Liver (tissue), 9 donors: Measurements from ENCODE around the gene C1QL3. TPM values are rescaled to one million over a fixed set of nuclear protein-coding genes. Genes with fewer than 3 reads are reported as not detected.

Experiments used
- DNase-seq: peaks from one replicate; pipeline ENCODE4 v3.0.0-alpha.2; 2017; ENCODE audit warnings: low spot score
- H3K27ac ChIP-seq, 2 donors: one replicate each; pipeline ENCODE4 v1.7.0; 2013; ENCODE audit warnings: inconsistent platforms in 2 of 2, low read length in 2 of 2, control low read depth in 1 of 2, low read depth in 1 of 2, mild to moderate bottlenecking in 1 of 2
- H3K27me3 ChIP-seq, 4 donors: one replicate each; pipeline versions ENCODE4 v1.6.1 to v1.7.0; 2013; ENCODE audit warnings: low read length in 3 of 4, inconsistent platforms in 1 of 4, mild to moderate bottlenecking in 1 of 4, moderate library complexity in 1 of 4; ENCODE audit not compliant: control insufficient read depth in 4 of 4, insufficient read depth in 4 of 4
- H3K36me3 ChIP-seq, 4 donors: one replicate each; pipeline versions ENCODE4 v1.6.1 to v1.7.0; 2013; ENCODE audit warnings: low read length in 3 of 4, mild to moderate bottlenecking in 3 of 4, low read depth in 1 of 4, moderate library complexity in 1 of 4; ENCODE audit not compliant: control insufficient read depth in 4 of 4, insufficient read depth in 3 of 4
- H3K4me1 ChIP-seq, 4 donors: one replicate each; pipeline versions ENCODE4 v1.6.1 to v1.7.0; 2013; ENCODE audit warnings: low read length in 3 of 4, mild to moderate bottlenecking in 3 of 4, moderate library complexity in 1 of 4; ENCODE audit not compliant: control insufficient read depth in 4 of 4, insufficient read depth in 4 of 4
- H3K4me3 ChIP-seq, 3 donors: one replicate each; pipeline versions ENCODE4 v1.6.1 to v1.7.0; 2013; ENCODE audit warnings: low read length in 3 of 3, control low read depth in 1 of 3, low read depth in 1 of 3, mild to moderate bottlenecking in 1 of 3
- H3K9ac ChIP-seq, 2 donors: one replicate each; pipeline ENCODE4 v1.7.0; 2013; ENCODE audit warnings: low read length in 2 of 2, mild to moderate bottlenecking in 2 of 2, moderate library complexity in 2 of 2, control low read depth in 1 of 2, low read depth in 1 of 2
- H3K9me3 ChIP-seq, 4 donors: one replicate each; pipeline versions ENCODE4 v1.6.1 to v1.7.0; 2013; ENCODE audit warnings: low read length in 3 of 4; ENCODE audit not compliant: control insufficient read depth in 4 of 4
- EGR1 ChIP-seq, 2 donors: IDR thresholded peaks; 2 replicates each; pipeline ENCODE4 v1.6.1; 2016 to 2018; ENCODE audit warnings: antibody characterized with exemption in 2 of 2, low read depth in 2 of 2
- FOXA2 ChIP-seq: IDR thresholded peaks from 2 replicates; pipeline ENCODE4 v1.6.1; 2016; ENCODE audit warnings: antibody characterized with exemption
- GABPA ChIP-seq, 2 donors: IDR thresholded peaks in 1 of 2; conservative IDR thresholded peaks in 1 of 2; 2 replicates each; pipeline ENCODE4 v1.6.1; 2016; ENCODE audit warnings: antibody characterized with exemption in 2 of 2, mild to moderate bottlenecking in 1 of 2, moderate library complexity in 1 of 2
- HNF4A ChIP-seq, 2 donors: conservative IDR thresholded peaks; 2 replicates each; pipeline ENCODE4 v1.6.1; 2016; ENCODE audit warnings: antibody characterized with exemption in 2 of 2, mild to moderate bottlenecking in 2 of 2
- NR2F2 ChIP-seq: IDR thresholded peaks from 2 replicates; pipeline ENCODE4 v1.6.1; 2016; ENCODE audit warnings: antibody characterized with exemption
- RAD21 ChIP-seq, 2 donors: IDR thresholded peaks; 2 replicates each; pipeline ENCODE4 v1.6.1; 2016; ENCODE audit warnings: antibody characterized with exemption in 2 of 2, mild to moderate bottlenecking in 2 of 2
- RXRA ChIP-seq, 2 donors: IDR thresholded peaks; 2 replicates each; pipeline ENCODE4 v1.6.1; 2017 to 2018; ENCODE audit warnings: antibody characterized with exemption in 2 of 2, mild to moderate bottlenecking in 1 of 2
- SP1 ChIP-seq: IDR thresholded peaks from 2 replicates; pipeline ENCODE4 v1.6.1; 2018; ENCODE audit warnings: antibody characterized with exemption, mild to moderate bottlenecking
- TAF1 ChIP-seq: conservative IDR thresholded peaks from 2 replicates; pipeline ENCODE4 v1.6.1; 2016; ENCODE audit warnings: antibody characterized with exemption, mild to moderate bottlenecking
- YY1 ChIP-seq: IDR thresholded peaks from 2 replicates; pipeline ENCODE4 v1.6.1; 2016; ENCODE audit warnings: antibody characterized with exemption, mild to moderate bottlenecking
- WGBS: extraction: QIAGEN DNeasy Blood & Tissue Kit; methylation state at CpG from one replicate; pipeline ENCODE4 v1.1.7; 2013; 5-methylcytosine and 5-hydroxymethylcytosine counted together
- polyA plus RNA-seq, 2 donors: library from polyadenylated mRNA; stranded (reverse) in 1 of 2; unstranded in 1 of 2; fragments of 200-250 nt in 1 of 2; fragments of >200 nt in 1 of 2; fragmentation: Nextera tagmentation in 1 of 2; extraction: Ambion mirVana in 1 of 2; gene quantifications; one replicate each; pipeline versions ENCODE4 v1.2.1 to v1.2.3, GENCODE V29; 2013 to 2015
- total RNA-seq, 2 donors: library from RNA; depleted of rRNA; stranded (reverse); fragments of >200 nt; gene quantifications; one replicate each; pipeline ENCODE4 v1.2.3, GENCODE V29; 2014
- TF ChIP-seq, protein P1 (sequence below): IDR thresholded peaks from 2 replicates; pipeline ENCODE4 v1.6.1; 2016; ENCODE audit warnings: antibody characterized with exemption
- TF ChIP-seq, protein P2 (sequence below): IDR thresholded peaks from 2 replicates; pipeline ENCODE4 v1.6.1; 2016; ENCODE audit warnings: antibody characterized with exemption
- TF ChIP-seq, protein P3 (sequence below): IDR thresholded peaks from 2 replicates; pipeline ENCODE4 v1.6.1; 2016; ENCODE audit warnings: antibody characterized with exemption
- TF ChIP-seq, protein P4 (sequence below): IDR thresholded peaks from 2 replicates; pipeline ENCODE4 v1.6.1; 2016; ENCODE audit warnings: antibody characterized with exemption, mild to moderate bottlenecking
- TF ChIP-seq, protein P5 (sequence below): fragments of 150-350 bp; IDR thresholded peaks from 2 replicates; pipeline ENCODE4 v1.5.1; 2017; ENCODE audit warnings: improper control_type of control experiment, low read depth, low read length; ENCODE audit not compliant: missing input control
- donor health status: healthy.
- donor health status: healthy.
- donor health status: healthy.
- donor health status: healthy.
- donor health status: healthy.

C1QL3 gene
- total and polyA plus RNA-seq, 4 donors, result 0.99 TPM; not detected in 3

DNA sequence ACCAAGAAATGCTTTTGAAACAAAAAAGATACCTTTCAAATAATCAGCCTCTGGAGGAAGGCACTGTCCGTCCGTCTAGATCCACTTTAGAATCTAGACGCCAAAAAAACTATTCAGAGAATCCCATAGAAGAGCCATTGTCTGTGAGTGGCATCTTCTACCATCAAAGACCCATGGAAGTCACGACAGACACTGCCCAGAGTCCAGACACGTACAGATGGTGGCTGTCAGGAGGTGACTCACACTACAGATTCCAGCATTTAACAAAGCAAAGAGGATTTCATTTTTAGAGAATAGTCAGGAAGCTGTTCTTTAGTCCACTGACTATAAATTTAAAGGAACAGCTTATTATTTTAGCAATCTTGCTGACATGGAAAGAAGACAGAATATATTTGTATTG is 11.7 kb downstream of the C1QL3 start:
- H3K9ac ChIP-seq, result no peak overlapping the region
- TF ChIP-seq NR2F2 (no peak), YY1 (no peak), FOXA2 (no peak), HNF4A (conservative IDR thresholded peaks at IDR 0.05) (no peak), RXRA (IDR thresholded peaks at IDR 0.05) (no peak), SP1 (no peak), RAD21 (IDR thresholded peaks at IDR 0.05) (no peak), EGR1 (IDR thresholded peaks at IDR 0.05; ENCODE audit: low read depth in 2 of 2) (no peak), GABPA (IDR thresholded peaks at IDR 0.05 in 1 of 2, conservative IDR thresholded peaks at IDR 0.05 in 1 of 2) (no peak), TAF1 (no peak)
- TF ChIP-seq, protein P1, sequence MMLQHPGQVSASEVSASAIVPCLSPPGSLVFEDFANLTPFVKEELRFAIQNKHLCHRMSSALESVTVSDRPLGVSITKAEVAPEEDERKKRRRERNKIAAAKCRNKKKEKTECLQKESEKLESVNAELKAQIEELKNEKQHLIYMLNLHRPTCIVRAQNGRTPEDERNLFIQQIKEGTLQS, result no peak
- TF ChIP-seq, protein P2, sequence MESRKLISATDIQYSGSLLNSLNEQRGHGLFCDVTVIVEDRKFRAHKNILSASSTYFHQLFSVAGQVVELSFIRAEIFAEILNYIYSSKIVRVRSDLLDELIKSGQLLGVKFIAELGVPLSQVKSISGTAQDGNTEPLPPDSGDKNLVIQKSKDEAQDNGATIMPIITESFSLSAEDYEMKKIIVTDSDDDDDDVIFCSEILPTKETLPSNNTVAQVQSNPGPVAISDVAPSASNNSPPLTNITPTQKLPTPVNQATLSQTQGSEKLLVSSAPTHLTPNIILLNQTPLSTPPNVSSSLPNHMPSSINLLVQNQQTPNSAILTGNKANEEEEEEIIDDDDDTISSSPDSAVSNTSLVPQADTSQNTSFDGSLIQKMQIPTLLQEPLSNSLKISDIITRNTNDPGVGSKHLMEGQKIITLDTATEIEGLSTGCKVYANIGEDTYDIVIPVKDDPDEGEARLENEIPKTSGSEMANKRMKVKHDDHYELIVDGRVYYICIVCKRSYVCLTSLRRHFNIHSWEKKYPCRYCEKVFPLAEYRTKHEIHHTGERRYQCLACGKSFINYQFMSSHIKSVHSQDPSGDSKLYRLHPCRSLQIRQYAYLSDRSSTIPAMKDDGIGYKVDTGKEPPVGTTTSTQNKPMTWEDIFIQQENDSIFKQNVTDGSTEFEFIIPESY, result no peak
- TF ChIP-seq, protein P3, sequence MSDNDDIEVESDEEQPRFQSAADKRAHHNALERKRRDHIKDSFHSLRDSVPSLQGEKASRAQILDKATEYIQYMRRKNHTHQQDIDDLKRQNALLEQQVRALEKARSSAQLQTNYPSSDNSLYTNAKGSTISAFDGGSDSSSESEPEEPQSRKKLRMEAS, result no peak
- TF ChIP-seq, protein P4, sequence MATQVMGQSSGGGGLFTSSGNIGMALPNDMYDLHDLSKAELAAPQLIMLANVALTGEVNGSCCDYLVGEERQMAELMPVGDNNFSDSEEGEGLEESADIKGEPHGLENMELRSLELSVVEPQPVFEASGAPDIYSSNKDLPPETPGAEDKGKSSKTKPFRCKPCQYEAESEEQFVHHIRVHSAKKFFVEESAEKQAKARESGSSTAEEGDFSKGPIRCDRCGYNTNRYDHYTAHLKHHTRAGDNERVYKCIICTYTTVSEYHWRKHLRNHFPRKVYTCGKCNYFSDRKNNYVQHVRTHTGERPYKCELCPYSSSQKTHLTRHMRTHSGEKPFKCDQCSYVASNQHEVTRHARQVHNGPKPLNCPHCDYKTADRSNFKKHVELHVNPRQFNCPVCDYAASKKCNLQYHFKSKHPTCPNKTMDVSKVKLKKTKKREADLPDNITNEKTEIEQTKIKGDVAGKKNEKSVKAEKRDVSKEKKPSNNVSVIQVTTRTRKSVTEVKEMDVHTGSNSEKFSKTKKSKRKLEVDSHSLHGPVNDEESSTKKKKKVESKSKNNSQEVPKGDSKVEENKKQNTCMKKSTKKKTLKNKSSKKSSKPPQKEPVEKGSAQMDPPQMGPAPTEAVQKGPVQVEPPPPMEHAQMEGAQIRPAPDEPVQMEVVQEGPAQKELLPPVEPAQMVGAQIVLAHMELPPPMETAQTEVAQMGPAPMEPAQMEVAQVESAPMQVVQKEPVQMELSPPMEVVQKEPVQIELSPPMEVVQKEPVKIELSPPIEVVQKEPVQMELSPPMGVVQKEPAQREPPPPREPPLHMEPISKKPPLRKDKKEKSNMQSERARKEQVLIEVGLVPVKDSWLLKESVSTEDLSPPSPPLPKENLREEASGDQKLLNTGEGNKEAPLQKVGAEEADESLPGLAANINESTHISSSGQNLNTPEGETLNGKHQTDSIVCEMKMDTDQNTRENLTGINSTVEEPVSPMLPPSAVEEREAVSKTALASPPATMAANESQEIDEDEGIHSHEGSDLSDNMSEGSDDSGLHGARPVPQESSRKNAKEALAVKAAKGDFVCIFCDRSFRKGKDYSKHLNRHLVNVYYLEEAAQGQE, result no peak
- H3K36me3 ChIP-seq, result peaks cover 0 to 15% (median 6%) of the 10 kb centered on the region in 4 donors
- H3K27ac ChIP-seq, result no peak overlapping the region
- H3K9me3 ChIP-seq, result no peaks in the 10 kb centered on the region
- H3K4me3 ChIP-seq, result no peak overlapping the region
- no peak for DNase-seq
- no peaks in the 10 kb centered on the region for H3K27me3 ChIP-seq
- 92% methylated on average over 5 of the region's 5 CpGs for WGBS
- no peaks in the 10 kb centered on the region for H3K4me1 ChIP-seq

DNA sequence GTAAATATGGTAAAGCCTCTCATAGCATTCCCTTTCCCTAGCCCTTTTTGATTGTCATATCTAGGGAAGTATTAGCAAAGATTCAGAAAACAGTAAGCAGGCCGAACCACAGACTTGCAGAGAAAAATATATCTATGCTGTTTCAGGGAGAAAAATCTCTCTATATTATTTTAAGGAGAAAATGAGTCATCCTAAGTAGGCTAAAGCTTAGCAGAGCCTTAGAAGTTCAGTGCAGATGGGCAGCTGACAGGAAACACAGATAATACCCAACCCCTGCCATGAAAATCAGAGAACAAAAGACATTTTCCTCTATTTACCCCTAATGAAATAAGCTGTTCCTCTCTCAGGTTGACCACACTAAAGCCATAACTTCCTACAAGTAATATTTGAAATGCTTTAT is 16.5 kb downstream of the C1QL3 start:
- Histone ChIP-seq H3K4me3 (no peak overlapping the region), H3K36me3 (peaks cover 0 to 12% (median 5%) of the 10 kb centered on the region in 4 donors), H3K27me3 (no peaks in the 10 kb centered on the region), H3K4me1 (no peaks in the 10 kb centered on the region), H3K27ac (no peak overlapping the region), H3K9ac (no peak overlapping the region), H3K9me3 (no peaks in the 10 kb centered on the region)
- WGBS, result 95% methylated on average over 1 of the region's 1 CpG
- DNase-seq, result no peak
- TF ChIP-seq, protein P5, sequence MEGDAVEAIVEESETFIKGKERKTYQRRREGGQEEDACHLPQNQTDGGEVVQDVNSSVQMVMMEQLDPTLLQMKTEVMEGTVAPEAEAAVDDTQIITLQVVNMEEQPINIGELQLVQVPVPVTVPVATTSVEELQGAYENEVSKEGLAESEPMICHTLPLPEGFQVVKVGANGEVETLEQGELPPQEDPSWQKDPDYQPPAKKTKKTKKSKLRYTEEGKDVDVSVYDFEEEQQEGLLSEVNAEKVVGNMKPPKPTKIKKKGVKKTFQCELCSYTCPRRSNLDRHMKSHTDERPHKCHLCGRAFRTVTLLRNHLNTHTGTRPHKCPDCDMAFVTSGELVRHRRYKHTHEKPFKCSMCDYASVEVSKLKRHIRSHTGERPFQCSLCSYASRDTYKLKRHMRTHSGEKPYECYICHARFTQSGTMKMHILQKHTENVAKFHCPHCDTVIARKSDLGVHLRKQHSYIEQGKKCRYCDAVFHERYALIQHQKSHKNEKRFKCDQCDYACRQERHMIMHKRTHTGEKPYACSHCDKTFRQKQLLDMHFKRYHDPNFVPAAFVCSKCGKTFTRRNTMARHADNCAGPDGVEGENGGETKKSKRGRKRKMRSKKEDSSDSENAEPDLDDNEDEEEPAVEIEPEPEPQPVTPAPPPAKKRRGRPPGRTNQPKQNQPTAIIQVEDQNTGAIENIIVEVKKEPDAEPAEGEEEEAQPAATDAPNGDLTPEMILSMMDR, result no peak
- no peak for TF ChIP-seq GABPA (IDR thresholded peaks at IDR 0.05 in 1 of 2, conservative IDR thresholded peaks at IDR 0.05 in 1 of 2)
- no peak for TF ChIP-seq SP1
